ENCODE results near the gene CLK2.
"Not testable (repeated sequence)": the region's sequence is repeated elsewhere in the genome, so short reads cannot be mapped to it uniquely, and the experiment has no call there.

GRCh38 chr1:155231302-155231701 lies 42.0 kb downstream of the CLK2 start:
- TF ChIP-seq CTCF (conservative IDR thresholded peaks at IDR 0.05); EZH2 (IDR thresholded peaks at IDR 0.05; ENCODE audit: low read depth): not testable (repeated sequence)
